Transverse colon (tissue), 4 donors: Measurements from ENCODE around the gene SLC17A5.

ENCODE experiments used
- CTCF ChIP-seq, 5 experiments: fragments of 200-600 bp in 3 of 5; fragments of 450-650 bp in 2 of 5; sonication (generic) in 3 of 5; IDR thresholded peaks; 1 replicate in 2 of 5; 2 replicates in 3 of 5; pipeline ENCODE4 v1.5.1; 2016 to 2017; ENCODE audit warnings: antibody characterized with exemption in 5 of 5, inconsistent platforms in 3 of 5, mild to moderate bottlenecking in 2 of 5, moderate library complexity in 1 of 5
- POLR2A ChIP-seq: fragments of 450-650 bp; IDR thresholded peaks from one replicate; pipeline ENCODE4 v1.6.1; 2016; ENCODE audit warnings: antibody characterized with exemption, mild to moderate bottlenecking, moderate library complexity
- POLR2AphosphoS5 ChIP-seq, 3 donors: sonication (generic); formaldehyde crosslinking; IDR thresholded peaks; one replicate each; pipeline ENCODE4 v1.6.1; 2016; ENCODE audit warnings: antibody characterized with exemption in 3 of 3

GRCh38 chr6:73649783-73650182, 4.0 kb downstream of the SLC17A5 start:
- TF ChIP-seq CTCF (IDR thresholded peaks at IDR 0.05) (no peak), POLR2AphosphoS5 (IDR thresholded peaks at IDR 0.05) (no peak), POLR2A (no peak)
